Adrenal gland (tissue), 5 donors: Measurements from ENCODE around the gene CRTC1.

Experiments used
- CTCF ChIP-seq, 6 experiments: fragments of 450-650 bp in 4 of 6; fragments of 200-600 bp in 2 of 6; sonication (generic) in 1 of 6; IDR thresholded peaks; 1 replicate in 5 of 6; 2 replicates in 1 of 6; pipeline versions ENCODE4 v1.5.1 to v1.8.0; 2016 to 2021; ENCODE audit warnings: antibody characterized with exemption in 6 of 6, mild to moderate bottlenecking in 2 of 6, moderate library complexity in 1 of 6
- POLR2A ChIP-seq, 2 donors: fragments of 450-650 bp; IDR thresholded peaks; one replicate each; pipeline ENCODE4 v1.6.1; 2017; ENCODE audit warnings: antibody characterized with exemption in 2 of 2, mild to moderate bottlenecking in 2 of 2, moderate library complexity in 1 of 2
- donor health status: DM: no; HTN: no; CAD: no.

GRCh38 chr19:18804643-18805042 lies 121.2 kb downstream of the CRTC1 start:
- TF ChIP-seq CTCF (IDR thresholded peaks at IDR 0.05), result no peak
- TF ChIP-seq POLR2A (IDR thresholded peaks at IDR 0.05), result no peak
